SH-SY5Y (cell line): ENCODE measurements around the gene SPOCK3.

Source experiments
- GATA2 ChIP-seq: IDR thresholded peaks from 2 replicates; pipeline ENCODE4 v1.6.1; 2011; ENCODE audit warnings: mild to moderate bottlenecking, low read depth, low read length
- GATA3 ChIP-seq: IDR thresholded peaks from 2 replicates; pipeline ENCODE4 v1.6.1; 2011; ENCODE audit warnings: low read depth, mild to moderate bottlenecking, low read length, moderate library complexity

DNA sequence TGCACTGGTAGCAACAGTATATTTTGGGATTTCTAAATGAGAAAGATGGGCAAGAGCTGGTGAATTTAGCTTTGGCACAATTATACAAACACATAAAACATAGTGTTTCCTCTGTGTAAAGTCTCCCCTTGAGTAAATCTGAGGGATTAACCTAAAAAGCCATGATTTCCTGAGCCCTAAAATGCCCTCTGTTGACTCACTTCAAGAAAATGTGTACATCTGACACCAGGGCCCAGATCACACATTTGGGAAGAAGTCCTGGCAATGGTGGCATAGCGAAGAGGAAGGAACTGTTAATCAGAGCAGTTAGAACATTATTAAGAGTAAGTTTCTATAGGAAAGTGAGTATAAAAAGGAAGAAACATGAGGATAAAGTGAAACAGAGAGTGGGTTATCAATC, 338.5 kb downstream of the SPOCK3 start:
- no peak for TF ChIP-seq GATA2
- no peak for TF ChIP-seq GATA3
